Body of pancreas (tissue), 4 donors: Measurements from ENCODE around the gene DNMBP. TPM values are rescaled to one million over a fixed set of nuclear protein-coding genes. Genes with fewer than 3 reads are reported as not detected.
A peak's percentile ranks its signal among the peaks of the same experiment; 100 is the strongest.

Experiments
- ATAC-seq: fragments of 150-250 bp; one replicate; pipeline ENCODE4 v1.9.1; 2016
- DNase-seq, 4 donors: peaks; one replicate each; pipeline ENCODE4 v3.0.0-alpha.2; 2019
- H3K27ac ChIP-seq, 4 donors: fragments of 200-600 bp; sonication (generic); 1 replicate in 3 of 4; 2 replicates in 1 of 4; pipeline versions ENCODE4 v1.5.1 to v1.6.1; 2016 to 2019; ENCODE audit warnings: mild to moderate bottlenecking in 1 of 4, mixed read lengths in 1 of 4, moderate library complexity in 1 of 4
- H3K27me3 ChIP-seq, 2 donors: fragments of 200-600 bp; sonication (generic); one replicate each; pipeline ENCODE4 v1.6.0; 2016; ENCODE audit warnings: mild to moderate bottlenecking in 1 of 2
- H3K36me3 ChIP-seq, 2 donors: fragments of 200-600 bp; sonication (generic); replicated peaks in 1 of 2; 2 replicates each; pipeline ENCODE4 v1.5.1; 2016; ENCODE audit warnings: low read depth in 2 of 2; ENCODE audit not compliant: insufficient read depth in 1 of 2
- H3K4me1 ChIP-seq: fragments of 200-600 bp; sonication (generic); one replicate; pipeline ENCODE4 v1.6.0; 2016
- H3K4me3 ChIP-seq, 2 donors: fragments of 200-600 bp; sonication (generic); 1 replicate in 1 of 2; 2 replicates in 1 of 2; pipeline ENCODE4 v1.5.1; 2016 to 2019
- H3K9me3 ChIP-seq, 3 donors: fragments of 200-600 bp; sonication (generic); 1 replicate in 2 of 3; 2 replicates in 1 of 3; pipeline ENCODE4 v1.5.1; 2016
- POLR2A ChIP-seq, 3 donors: fragments of 450-650 bp; IDR thresholded peaks; one replicate each; pipeline ENCODE4 v1.6.1; 2016; ENCODE audit warnings: antibody characterized with exemption in 3 of 3, mild to moderate bottlenecking in 2 of 3
- WGBS, 2 donors: methylation state at CpG; one replicate each; pipeline ENCODE4 v1.1.5; 2017; 5-methylcytosine and 5-hydroxymethylcytosine counted together
- intact Hi-C: fragments of 100-400 bp; cut with DNase I; formaldehyde crosslinking; loops from one replicate; pipeline ENCODE4 v1.15.1; 2023
- total RNA-seq, 2 donors: library from RNA; depleted of rRNA; stranded (reverse); fragments of >200 nt; gene quantifications; one replicate each; pipeline ENCODE4 v1.1.0, GENCODE V29; 2016
- TF ChIP-seq, protein P1 (sequence below), 7 experiments: fragments of 450-650 bp in 4 of 7; fragments of 200-600 bp in 3 of 7; sonication (generic) in 3 of 7; IDR thresholded peaks; one replicate each; pipeline ENCODE4 v1.5.1; 2016 to 2019; ENCODE audit warnings: antibody characterized with exemption in 7 of 7

The DNMBP gene
- total RNA-seq, 2 donors from 2014 or later = 11.5 to 19.2 TPM

GRCh38 chr10:99913831-99914235, 95.9 kb downstream of the DNMBP start:
- no peak for TF ChIP-seq POLR2A (IDR thresholded peaks at IDR 0.05)
- TF ChIP-seq, protein P1, sequence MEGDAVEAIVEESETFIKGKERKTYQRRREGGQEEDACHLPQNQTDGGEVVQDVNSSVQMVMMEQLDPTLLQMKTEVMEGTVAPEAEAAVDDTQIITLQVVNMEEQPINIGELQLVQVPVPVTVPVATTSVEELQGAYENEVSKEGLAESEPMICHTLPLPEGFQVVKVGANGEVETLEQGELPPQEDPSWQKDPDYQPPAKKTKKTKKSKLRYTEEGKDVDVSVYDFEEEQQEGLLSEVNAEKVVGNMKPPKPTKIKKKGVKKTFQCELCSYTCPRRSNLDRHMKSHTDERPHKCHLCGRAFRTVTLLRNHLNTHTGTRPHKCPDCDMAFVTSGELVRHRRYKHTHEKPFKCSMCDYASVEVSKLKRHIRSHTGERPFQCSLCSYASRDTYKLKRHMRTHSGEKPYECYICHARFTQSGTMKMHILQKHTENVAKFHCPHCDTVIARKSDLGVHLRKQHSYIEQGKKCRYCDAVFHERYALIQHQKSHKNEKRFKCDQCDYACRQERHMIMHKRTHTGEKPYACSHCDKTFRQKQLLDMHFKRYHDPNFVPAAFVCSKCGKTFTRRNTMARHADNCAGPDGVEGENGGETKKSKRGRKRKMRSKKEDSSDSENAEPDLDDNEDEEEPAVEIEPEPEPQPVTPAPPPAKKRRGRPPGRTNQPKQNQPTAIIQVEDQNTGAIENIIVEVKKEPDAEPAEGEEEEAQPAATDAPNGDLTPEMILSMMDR (IDR thresholded peaks at IDR 0.05) = peak in 5 of 7 experiments; percentile 18 to 70 (median 48)
- ATAC-seq = peak; percentile 81
- no peak overlapping the region for H3K4me3 ChIP-seq

DNA sequence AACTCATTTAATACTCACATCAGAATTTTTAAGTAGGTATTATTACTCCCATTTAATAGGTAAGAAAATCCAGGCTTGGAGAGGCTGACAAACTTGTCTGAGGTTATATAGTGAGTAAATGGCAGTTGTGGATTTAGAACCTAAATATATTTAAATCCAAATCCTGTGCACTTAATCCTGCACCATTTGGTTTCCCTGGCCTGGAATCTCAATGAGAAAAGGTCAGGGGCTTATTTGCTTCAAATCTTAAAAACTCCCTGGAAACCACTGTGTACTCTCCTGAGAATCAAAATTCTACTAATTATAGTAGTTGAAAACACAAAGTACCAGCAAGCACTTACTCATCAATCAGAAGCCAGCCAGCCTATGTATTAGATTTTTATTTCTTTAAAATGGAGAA, 97.7 kb downstream of the DNMBP start:
- no peaks in the 10 kb centered on the region for H3K27me3 ChIP-seq
- H3K4me1 ChIP-seq = peaks cover 26% of the 10 kb centered on the region
- no peaks in the 10 kb centered on the region for H3K9me3 ChIP-seq
- ATAC-seq (no peak), DNase-seq (no peak)
- no peak overlapping the region for H3K27ac ChIP-seq
- peaks cover 8 to 14% of the 10 kb centered on the region in 2 donors for H3K36me3 ChIP-seq
- H3K4me3 ChIP-seq = no peak overlapping the region
- TF ChIP-seq, protein P1 (IDR thresholded peaks at IDR 0.05) = no peak
- intact Hi-C loops = no loop called here

More at GRCh38 chr10:99913831-99914235, 95.9 kb downstream of the DNMBP start:
- 27 to 36% methylated on average over 7 to 9 of the region's 9 CpGs for WGBS, 2 donors
- DNase-seq = peak; percentile 64 to 80 (median 74)
- no peaks in the 10 kb centered on the region for H3K27me3 ChIP-seq
- peaks cover 42% of the 10 kb centered on the region for H3K4me1 ChIP-seq
- H3K36me3 ChIP-seq = no peaks in the 10 kb centered on the region
- intact Hi-C loops = no loop called here
- H3K9me3 ChIP-seq = no peaks in the 10 kb centered on the region
- H3K27ac ChIP-seq = peak overlapping the region in 3 of 4 donors; percentile 44 to 65 (median 55)

DNA sequence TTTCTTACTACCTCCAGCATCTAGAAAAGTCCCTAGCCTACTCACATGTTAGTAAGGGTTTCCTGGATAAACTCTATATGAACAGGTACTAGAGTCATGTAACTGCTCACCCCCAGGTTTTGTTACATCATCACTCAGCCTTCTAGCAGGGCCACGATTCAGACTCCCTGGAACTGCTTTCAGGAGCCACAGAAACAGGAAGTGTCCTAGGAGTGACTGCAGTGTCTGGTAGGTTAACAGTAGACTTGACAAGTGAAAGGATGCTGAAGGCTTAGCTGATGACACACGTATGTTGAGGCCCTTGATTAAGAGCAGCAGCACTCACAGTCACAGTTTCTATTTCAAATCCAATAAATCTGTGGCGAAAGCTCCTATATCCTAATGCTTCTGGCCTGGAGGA, 101.2 kb downstream of the DNMBP start:
- ATAC-seq (no peak), DNase-seq (no peak)
- Histone ChIP-seq H3K4me3 (no peak overlapping the region), H3K36me3 (peaks cover 8 to 32% of the 10 kb centered on the region in 2 donors), H3K27ac (no peak overlapping the region), H3K4me1 (peaks cover 17% of the 10 kb centered on the region), H3K9me3 (no peaks in the 10 kb centered on the region), H3K27me3 (no peaks in the 10 kb centered on the region)
- 77 to 83% methylated on average over 3 of the region's 3 CpGs for WGBS, 2 donors
- TF ChIP-seq, protein P1 (IDR thresholded peaks at IDR 0.05) = no peak
- no peak for TF ChIP-seq POLR2A (IDR thresholded peaks at IDR 0.05)
- intact Hi-C loops = loop anchor here (10.0 kb wide), 1 partner anchor 106 kb away; no protein-coding TSS in a partner anchor

DNA sequence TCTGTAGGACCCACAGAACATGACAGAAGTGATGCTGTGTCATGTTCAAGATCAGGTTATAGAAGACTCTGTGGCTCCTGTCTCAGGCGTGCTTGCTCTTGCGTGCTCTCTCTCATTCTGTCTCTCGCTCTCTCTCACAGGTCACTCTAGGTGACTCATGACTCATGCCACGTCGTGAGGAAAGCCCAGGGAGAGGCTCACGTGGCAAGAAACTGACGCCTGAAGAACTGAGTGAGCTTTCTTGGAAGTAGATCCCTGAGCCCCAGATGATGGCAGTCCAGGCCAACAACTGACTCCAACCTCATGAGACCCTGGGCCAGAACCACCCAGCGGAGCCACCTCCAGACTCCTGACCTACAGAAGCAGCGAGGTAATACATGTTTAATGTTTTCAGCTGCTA, 103.3 kb downstream of the DNMBP start:
- H3K9me3 ChIP-seq = no peaks in the 10 kb centered on the region
- H3K27me3 ChIP-seq = no peaks in the 10 kb centered on the region
- DNase-seq (peak in 2 of 4 donors; percentile 17 to 61), ATAC-seq (no peak)
- no peak for TF ChIP-seq POLR2A (IDR thresholded peaks at IDR 0.05)
- TF ChIP-seq, protein P1 (IDR thresholded peaks at IDR 0.05) = no peak
- H3K36me3 ChIP-seq = peaks cover 8 to 32% of the 10 kb centered on the region in 2 donors
- 76 to 78% methylated on average over 9 of the region's 9 CpGs for WGBS, 2 donors
- H3K4me3 ChIP-seq = no peak overlapping the region
- no peak overlapping the region for H3K27ac ChIP-seq
- intact Hi-C loops = loop anchor here (10.0 kb wide), 1 partner anchor 108 kb away; no protein-coding TSS in a partner anchor
- H3K4me1 ChIP-seq = no peaks in the 10 kb centered on the region

DNA sequence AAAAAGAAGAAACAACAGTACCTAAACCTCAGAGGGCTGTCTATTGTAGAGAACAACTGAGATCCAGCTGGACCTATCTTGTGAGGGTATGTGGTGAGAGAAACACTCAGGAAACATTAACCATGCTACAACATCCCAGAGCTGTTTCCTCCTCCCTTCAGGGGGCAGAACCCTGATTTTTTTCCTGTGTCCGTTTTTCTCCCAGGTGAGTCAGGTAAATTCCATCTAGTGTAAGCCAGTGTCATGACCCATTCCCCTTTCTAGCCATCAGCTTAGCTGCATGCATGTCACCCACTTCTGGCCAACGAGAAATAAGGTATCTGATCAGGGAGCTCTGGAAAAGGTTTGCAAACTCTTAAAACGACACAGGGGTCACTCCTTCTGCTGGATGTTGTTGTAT, 103.8 kb downstream of the DNMBP start:
- no peak overlapping the region for H3K4me3 ChIP-seq
- peaks cover 8 to 32% of the 10 kb centered on the region in 2 donors for H3K36me3 ChIP-seq
- DNase-seq = no peak
- H3K27ac ChIP-seq = no peak overlapping the region
- ATAC-seq = no peak
- intact Hi-C loops = loop anchor here (10.0 kb wide), 1 partner anchor 109 kb away; no protein-coding TSS in a partner anchor
- WGBS, 2 donors = 68 to 70% methylated on average over 3 of the region's 3 CpGs
- H3K9me3 ChIP-seq = no peaks in the 10 kb centered on the region
- no peaks in the 10 kb centered on the region for H3K4me1 ChIP-seq
- TF ChIP-seq, protein P1 (IDR thresholded peaks at IDR 0.05) = no peak
- no peak for TF ChIP-seq POLR2A (IDR thresholded peaks at IDR 0.05)
- H3K27me3 ChIP-seq = no peaks in the 10 kb centered on the region
